ENCODE data around the gene ILF2. TPM values are rescaled to one million over a fixed set of nuclear protein-coding genes. Genes with fewer than 3 reads are reported as not detected.

The ILF2 gene
- total RNA-seq, 2 experiments from 2014 or later, result 287 to 334 TPM

DNA sequence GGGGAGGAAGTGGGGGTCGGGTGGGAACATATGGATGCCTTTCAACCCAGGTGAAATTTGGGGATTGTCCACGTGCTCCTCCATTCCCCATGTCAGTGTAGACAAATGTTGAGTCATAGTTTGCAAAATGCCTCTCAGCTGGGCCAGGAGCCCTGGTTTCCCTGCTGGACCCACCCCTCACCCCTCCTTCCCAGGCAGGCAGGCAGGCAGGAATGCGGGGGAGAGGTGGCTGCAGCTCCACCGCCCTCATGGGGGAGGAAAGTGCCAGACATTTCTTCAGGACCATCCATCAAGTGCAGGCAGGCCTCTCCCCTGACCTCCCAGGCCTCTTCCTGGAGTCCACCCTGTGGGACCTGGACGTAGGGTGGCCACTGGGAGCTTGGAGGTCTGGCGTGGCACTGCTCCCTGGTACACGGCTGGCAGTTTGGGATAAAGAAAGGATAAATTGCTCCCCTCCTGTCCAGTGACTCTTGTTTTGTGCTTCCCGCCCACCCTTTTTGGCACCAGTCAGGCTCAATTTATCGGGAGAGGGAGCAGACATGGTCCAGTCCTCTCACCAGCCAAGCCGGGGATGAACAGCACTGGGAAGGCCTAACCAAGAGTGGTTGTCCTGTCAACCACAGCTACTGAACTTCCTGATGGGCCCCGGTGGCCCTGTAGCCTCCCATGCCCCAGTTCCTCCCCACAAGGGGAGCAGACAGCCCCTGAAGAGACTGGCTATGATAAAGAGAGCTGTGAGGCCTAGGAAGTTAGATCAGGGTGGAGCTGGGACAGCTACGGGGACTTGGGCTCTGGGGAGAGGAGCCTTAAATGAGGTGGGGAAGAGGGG is 26.6 kb upstream of the ILF2 start:
- POLR2A ChIA-PET, result no interaction called here
- no TSS peak for BruUV-seq (replicated peaks)
- TF ChIP-seq EZH2phosphoT487 (IDR thresholded peaks at IDR 0.05; ENCODE audit: borderline replicate concordance, low read depth, low read length), result no peak
- TF ChIP-seq, protein P1, sequence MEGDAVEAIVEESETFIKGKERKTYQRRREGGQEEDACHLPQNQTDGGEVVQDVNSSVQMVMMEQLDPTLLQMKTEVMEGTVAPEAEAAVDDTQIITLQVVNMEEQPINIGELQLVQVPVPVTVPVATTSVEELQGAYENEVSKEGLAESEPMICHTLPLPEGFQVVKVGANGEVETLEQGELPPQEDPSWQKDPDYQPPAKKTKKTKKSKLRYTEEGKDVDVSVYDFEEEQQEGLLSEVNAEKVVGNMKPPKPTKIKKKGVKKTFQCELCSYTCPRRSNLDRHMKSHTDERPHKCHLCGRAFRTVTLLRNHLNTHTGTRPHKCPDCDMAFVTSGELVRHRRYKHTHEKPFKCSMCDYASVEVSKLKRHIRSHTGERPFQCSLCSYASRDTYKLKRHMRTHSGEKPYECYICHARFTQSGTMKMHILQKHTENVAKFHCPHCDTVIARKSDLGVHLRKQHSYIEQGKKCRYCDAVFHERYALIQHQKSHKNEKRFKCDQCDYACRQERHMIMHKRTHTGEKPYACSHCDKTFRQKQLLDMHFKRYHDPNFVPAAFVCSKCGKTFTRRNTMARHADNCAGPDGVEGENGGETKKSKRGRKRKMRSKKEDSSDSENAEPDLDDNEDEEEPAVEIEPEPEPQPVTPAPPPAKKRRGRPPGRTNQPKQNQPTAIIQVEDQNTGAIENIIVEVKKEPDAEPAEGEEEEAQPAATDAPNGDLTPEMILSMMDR (conservative IDR thresholded peaks at IDR 0.05; ENCODE audit: low read length), result no peak

GRCh38 chr1:153696741-153697140 is 25.9 kb upstream of the ILF2 start:
- Histone ChIP-seq H3K4me3 (ENCODE audit: low read depth, low read length, poor library complexity, severe bottlenecking) (no peak overlapping the region), H2AFZ (ENCODE audit: low read length) (no peak overlapping the region), H3K9me3 (ENCODE audit: low read length) (no peaks in the 10 kb centered on the region), H3K4me1 (ENCODE audit: insufficient read depth, low read length, poor library complexity, severe bottlenecking) (peaks cover 3% of the 10 kb centered on the region), H4K20me1 (ENCODE audit: insufficient read depth, low read length) (no peaks in the 10 kb centered on the region), H3K9me2 (ENCODE audit: insufficient read depth, low read length) (no peaks in the 10 kb centered on the region), H3K27ac (ENCODE audit: low read depth, low read length, poor library complexity, severe bottlenecking) (no peak overlapping the region), H3K4me2 (ENCODE audit: low read length) (no peak overlapping the region), H3K36me3 (ENCODE audit: insufficient read depth, low read length) (no peaks in the 10 kb centered on the region), H3K79me2 (ENCODE audit: insufficient read depth, low read depth, low read length) (no peaks in the 10 kb centered on the region)
- intact Hi-C loops (cut with micrococcal nuclease; ENCODE audit: unreplicated experiment), result no loop called here
- no peak for DNase-seq (ENCODE audit: low spot score)
- ChIA-PET POLR2A (no interaction called here), CTCF (ENCODE audit: unreplicated experiment) (no interaction called here)
- TF ChIP-seq, protein P1 (conservative IDR thresholded peaks at IDR 0.05; ENCODE audit: low read length), result no peak
- TF ChIP-seq EZH2phosphoT487 (IDR thresholded peaks at IDR 0.05; ENCODE audit: borderline replicate concordance, low read depth, low read length), result no peak
- no TSS peak for BruUV-seq (replicated peaks)

More for the DNA sequence above, 26.6 kb upstream of the ILF2 start:
- Histone ChIP-seq H3K4me3 (ENCODE audit: low read depth, low read length, poor library complexity, severe bottlenecking) (no peak overlapping the region), H3K27ac (ENCODE audit: low read depth, low read length, poor library complexity, severe bottlenecking) (no peak overlapping the region), H3K9me3 (ENCODE audit: low read length) (no peaks in the 10 kb centered on the region), H4K20me1 (ENCODE audit: insufficient read depth, low read length) (no peaks in the 10 kb centered on the region), H2AFZ (ENCODE audit: low read length) (no peak overlapping the region), H3K4me1 (ENCODE audit: insufficient read depth, low read length, poor library complexity, severe bottlenecking) (no peaks in the 10 kb centered on the region), H3K79me2 (ENCODE audit: insufficient read depth, low read depth, low read length) (no peaks in the 10 kb centered on the region), H3K4me2 (ENCODE audit: low read length) (no peak overlapping the region), H3K36me3 (ENCODE audit: insufficient read depth, low read length) (no peaks in the 10 kb centered on the region), H3K9me2 (ENCODE audit: insufficient read depth, low read length) (no peaks in the 10 kb centered on the region)
- no peak for DNase-seq (ENCODE audit: low spot score)
- CTCF ChIA-PET (ENCODE audit: unreplicated experiment), result no interaction called here
- intact Hi-C loops (cut with micrococcal nuclease; ENCODE audit: unreplicated experiment), result no loop called here

DNA sequence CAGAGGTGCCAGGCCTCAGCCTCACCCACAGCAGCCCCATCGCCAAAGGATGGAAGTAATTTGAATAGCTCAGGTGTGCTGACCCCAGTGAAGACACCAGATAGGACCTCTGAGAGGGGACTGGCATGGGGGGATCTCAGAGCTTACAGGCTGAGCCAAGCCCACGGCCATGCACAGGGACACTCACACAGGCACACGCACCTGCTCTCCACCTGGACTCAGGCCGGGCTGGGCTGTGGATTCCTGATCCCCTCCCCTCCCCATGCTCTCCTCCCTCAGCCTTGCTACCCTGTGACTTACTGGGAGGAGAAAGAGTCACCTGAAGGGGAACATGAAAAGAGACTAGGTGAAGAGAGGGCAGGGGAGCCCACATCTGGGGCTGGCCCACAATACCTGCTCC is 22.7 kb upstream of the ILF2 start:
- TF ChIP-seq, protein P1 (conservative IDR thresholded peaks at IDR 0.05; ENCODE audit: low read length), result no peak
- TF ChIP-seq EZH2phosphoT487 (IDR thresholded peaks at IDR 0.05; ENCODE audit: borderline replicate concordance, low read depth, low read length), result no peak
- intact Hi-C loops (cut with micrococcal nuclease; ENCODE audit: unreplicated experiment), result no loop called here
- Histone ChIP-seq H3K79me2 (ENCODE audit: insufficient read depth, low read depth, low read length) (no peaks in the 10 kb centered on the region), H3K27ac (ENCODE audit: low read depth, low read length, poor library complexity, severe bottlenecking) (no peak overlapping the region), H3K4me2 (ENCODE audit: low read length) (no peak overlapping the region), H3K9me3 (ENCODE audit: low read length) (no peaks in the 10 kb centered on the region), H4K20me1 (ENCODE audit: insufficient read depth, low read length) (no peaks in the 10 kb centered on the region), H2AFZ (ENCODE audit: low read length) (no peak overlapping the region), H3K9me2 (ENCODE audit: insufficient read depth, low read length) (no peaks in the 10 kb centered on the region), H3K4me1 (ENCODE audit: insufficient read depth, low read length, poor library complexity, severe bottlenecking) (peaks cover 15% of the 10 kb centered on the region), H3K4me3 (ENCODE audit: low read depth, low read length, poor library complexity, severe bottlenecking) (no peak overlapping the region), H3K36me3 (ENCODE audit: insufficient read depth, low read length) (no peaks in the 10 kb centered on the region)
- no TSS peak for BruUV-seq (replicated peaks)
- POLR2A ChIA-PET, result no interaction called here
- CTCF ChIA-PET (ENCODE audit: unreplicated experiment), result no interaction called here
- no peak for DNase-seq (ENCODE audit: low spot score)

All from OCI-LY7 (cell line).